ENCODE data around the gene OPTN. TPM values are rescaled to one million over a fixed set of nuclear protein-coding genes. Genes with fewer than 3 reads are reported as not detected.

Gene OPTN
- total RNA-seq, 4 donors from 2014 or later: 64.4 to 93.6 (median 79.6) TPM

DNA sequence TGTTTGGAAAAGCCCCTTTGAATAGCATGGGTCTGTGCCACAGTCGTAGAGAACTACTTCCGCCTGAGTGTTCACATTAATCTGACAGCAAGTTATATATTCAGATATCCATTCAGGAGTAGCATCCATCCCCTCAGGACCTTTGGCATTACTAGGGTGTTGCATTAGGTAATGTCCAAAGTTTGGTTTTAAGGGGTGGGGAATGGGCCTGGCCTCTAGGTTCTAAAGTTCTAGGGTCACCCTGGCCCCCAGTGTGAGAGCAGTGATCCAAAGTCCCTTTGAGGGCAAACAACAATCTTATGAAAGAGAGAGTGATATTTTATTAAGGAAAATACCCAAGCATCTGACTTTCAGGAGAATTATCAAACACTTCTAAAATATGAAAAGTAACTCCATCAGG lies 73.7 kb downstream of the OPTN start:
- no peak overlapping the region for H3K27ac ChIP-seq (replicated peaks in 1 of 4)
- TF ChIP-seq, protein P1, sequence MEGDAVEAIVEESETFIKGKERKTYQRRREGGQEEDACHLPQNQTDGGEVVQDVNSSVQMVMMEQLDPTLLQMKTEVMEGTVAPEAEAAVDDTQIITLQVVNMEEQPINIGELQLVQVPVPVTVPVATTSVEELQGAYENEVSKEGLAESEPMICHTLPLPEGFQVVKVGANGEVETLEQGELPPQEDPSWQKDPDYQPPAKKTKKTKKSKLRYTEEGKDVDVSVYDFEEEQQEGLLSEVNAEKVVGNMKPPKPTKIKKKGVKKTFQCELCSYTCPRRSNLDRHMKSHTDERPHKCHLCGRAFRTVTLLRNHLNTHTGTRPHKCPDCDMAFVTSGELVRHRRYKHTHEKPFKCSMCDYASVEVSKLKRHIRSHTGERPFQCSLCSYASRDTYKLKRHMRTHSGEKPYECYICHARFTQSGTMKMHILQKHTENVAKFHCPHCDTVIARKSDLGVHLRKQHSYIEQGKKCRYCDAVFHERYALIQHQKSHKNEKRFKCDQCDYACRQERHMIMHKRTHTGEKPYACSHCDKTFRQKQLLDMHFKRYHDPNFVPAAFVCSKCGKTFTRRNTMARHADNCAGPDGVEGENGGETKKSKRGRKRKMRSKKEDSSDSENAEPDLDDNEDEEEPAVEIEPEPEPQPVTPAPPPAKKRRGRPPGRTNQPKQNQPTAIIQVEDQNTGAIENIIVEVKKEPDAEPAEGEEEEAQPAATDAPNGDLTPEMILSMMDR (IDR thresholded peaks at IDR 0.05): no peak
- TF ChIP-seq POLR2AphosphoS5 (IDR thresholded peaks at IDR 0.05): no peak
- no peak for TF ChIP-seq EP300 (IDR thresholded peaks at IDR 0.05)
- no peak for TF ChIP-seq POLR2A (IDR thresholded peaks at IDR 0.05; ENCODE audit: low read depth)
- WGBS: 100% methylated on average over 2 of the region's 2 CpGs
- H3K4me1 ChIP-seq: no peaks in the 10 kb centered on the region
- DNase-seq (ENCODE audit: extremely low spot score): no peak
- intact Hi-C loops (cut with DNase I): no loop called here
- H3K4me3 ChIP-seq: no peak overlapping the region
- no peaks in the 10 kb centered on the region for H3K27me3 ChIP-seq
- H3K36me3 ChIP-seq: no peaks in the 10 kb centered on the region
- H3K9me3 ChIP-seq: no peaks in the 10 kb centered on the region

DNA sequence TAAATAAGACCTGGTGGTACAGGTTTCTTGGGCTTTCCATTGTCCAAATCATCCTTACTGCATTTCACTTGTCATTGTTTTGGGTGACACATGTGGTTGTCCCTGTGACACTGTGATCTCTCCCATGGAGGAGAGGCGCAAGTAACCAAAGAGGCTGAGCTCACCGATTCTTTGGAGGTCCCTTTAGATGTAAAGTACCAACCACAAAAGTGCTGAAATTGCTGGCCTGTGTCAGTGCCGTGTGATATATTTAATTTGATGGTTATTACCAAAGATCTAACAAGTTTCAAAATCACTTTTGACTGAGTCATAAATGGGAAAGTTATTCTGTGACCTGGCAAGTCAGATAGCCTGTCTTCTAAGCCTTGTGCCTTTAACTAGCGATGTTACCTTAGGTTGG lies 80.8 kb downstream of the OPTN start:
- H3K36me3 ChIP-seq: no peaks in the 10 kb centered on the region
- H3K4me3 ChIP-seq: no peak overlapping the region
- WGBS: 98% methylated on average over 4 of the region's 4 CpGs
- no peak for TF ChIP-seq POLR2A (IDR thresholded peaks at IDR 0.05; ENCODE audit: low read depth)
- no peak for TF ChIP-seq POLR2AphosphoS5 (IDR thresholded peaks at IDR 0.05)
- no peak for TF ChIP-seq EP300 (IDR thresholded peaks at IDR 0.05)
- TF ChIP-seq, protein P1 (IDR thresholded peaks at IDR 0.05): no peak
- DNase-seq (ENCODE audit: extremely low spot score): no peak
- intact Hi-C loops (cut with DNase I): no loop called here
- H3K9me3 ChIP-seq: no peaks in the 10 kb centered on the region
- no peak overlapping the region for H3K27ac ChIP-seq (replicated peaks in 1 of 4)
- H3K27me3 ChIP-seq: no peaks in the 10 kb centered on the region
- no peaks in the 10 kb centered on the region for H3K4me1 ChIP-seq

DNA sequence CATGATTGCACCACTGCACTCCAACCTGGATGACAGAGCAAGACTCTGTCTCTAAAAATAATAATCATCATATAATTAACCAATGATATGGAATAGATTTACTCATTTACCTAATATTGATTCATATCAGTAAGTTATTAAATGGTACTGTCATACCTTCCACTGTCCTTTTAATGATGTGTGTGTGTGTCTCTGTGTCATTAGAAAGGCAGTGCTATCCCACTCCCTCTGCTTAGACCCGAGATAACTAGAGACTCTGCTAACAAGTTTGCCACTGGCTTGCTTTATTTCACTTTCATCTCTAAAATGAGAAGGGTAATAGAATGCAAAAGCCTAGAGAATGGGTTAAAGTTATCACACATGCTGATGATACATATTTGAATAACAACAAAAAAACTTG lies 82.5 kb downstream of the OPTN start:
- DNase-seq (ENCODE audit: extremely low spot score): no peak
- Histone ChIP-seq H3K36me3 (no peaks in the 10 kb centered on the region), H3K27me3 (no peaks in the 10 kb centered on the region), H3K4me1 (no peaks in the 10 kb centered on the region), H3K9me3 (no peaks in the 10 kb centered on the region), H3K4me3 (no peak overlapping the region), H3K27ac (replicated peaks in 1 of 4) (no peak overlapping the region)
- TF ChIP-seq POLR2A (IDR thresholded peaks at IDR 0.05; ENCODE audit: low read depth) (no peak), EP300 (IDR thresholded peaks at IDR 0.05) (no peak), POLR2AphosphoS5 (IDR thresholded peaks at IDR 0.05) (no peak)
- TF ChIP-seq, protein P1 (IDR thresholded peaks at IDR 0.05): no peak
- intact Hi-C loops (cut with DNase I): no loop called here
- 100% methylated on average over 1 of the region's 1 CpG for WGBS

GRCh38 chr10:13183625-13184024 lies 83.7 kb downstream of the OPTN start:
- H3K27me3 ChIP-seq: no peaks in the 10 kb centered on the region
- no peaks in the 10 kb centered on the region for H3K4me1 ChIP-seq
- no peak overlapping the region for H3K27ac ChIP-seq (replicated peaks in 1 of 4)
- H3K4me3 ChIP-seq: no peak overlapping the region
- no peak for DNase-seq (ENCODE audit: extremely low spot score)
- TF ChIP-seq, protein P1 (IDR thresholded peaks at IDR 0.05): no peak
- 99% methylated on average over 5 of the region's 5 CpGs for WGBS
- intact Hi-C loops (cut with DNase I): no loop called here
- H3K9me3 ChIP-seq: no peaks in the 10 kb centered on the region
- no peaks in the 10 kb centered on the region for H3K36me3 ChIP-seq

- no peak for DNase-seq (ENCODE audit: extremely low spot score)
- H3K4me3 ChIP-seq: no peak overlapping the region
- no peaks in the 10 kb centered on the region for H3K9me3 ChIP-seq
- WGBS: 95% methylated on average over 2 of the region's 2 CpGs
- no peaks in the 10 kb centered on the region for H3K36me3 ChIP-seq
- H3K27ac ChIP-seq (replicated peaks in 1 of 4): no peak overlapping the region
- intact Hi-C loops (cut with DNase I): no loop called here
- H3K27me3 ChIP-seq: no peaks in the 10 kb centered on the region
- TF ChIP-seq EP300 (IDR thresholded peaks at IDR 0.05) (no peak), POLR2A (IDR thresholded peaks at IDR 0.05; ENCODE audit: low read depth) (no peak), POLR2AphosphoS5 (IDR thresholded peaks at IDR 0.05) (no peak)
- TF ChIP-seq, protein P1 (IDR thresholded peaks at IDR 0.05): no peak
- H3K4me1 ChIP-seq: no peaks in the 10 kb centered on the region
Measured at GRCh38 chr10:13184276-13184675, 84.3 kb downstream of the OPTN start.

Measured in esophagus muscularis mucosa (tissue), 4 donors.